GM11168 (cell line): ENCODE data around the gene SLC27A1.
"Not testable (repeated sequence)": the region's sequence is repeated elsewhere in the genome, so short reads cannot be mapped to it uniquely, and the experiment has no call there.

ENCODE experiments used
- in situ Hi-C: fragments of 300-500 bp; cut with MboI; formaldehyde crosslinking; loops from one replicate; pipeline ENCODE4 v1.12.0; 2022; ENCODE audit warnings: low sequenced_read_pairs; ENCODE audit not compliant: unreplicated experiment

The SLC27A1 gene

GRCh38 chr19:17455308-17456123, 14.8 kb upstream of the SLC27A1 start:
- in situ Hi-C loops: no loop called here

GRCh38 chr19:17456127-17456526, 14.2 kb upstream of the SLC27A1 start:
- in situ Hi-C loops: no loop called here

GRCh38 chr19:17457616-17458015, 12.7 kb upstream of the SLC27A1 start:
- in situ Hi-C loops: no loop called here

- in situ Hi-C loops: no loop called here
These were observed 11.4 kb upstream of the SLC27A1 start for GRCh38 chr19:17458970-17459369.

GRCh38 chr19:17460372-17461230, 9.7 kb upstream of the SLC27A1 start, which contains the start of gene NXNL1:
NXNL1 (minus strand) TSS chr19:17460926; CDS start chr19:17460869, 57 bp downstream.
- in situ Hi-C loops: no loop called here

GRCh38 chr19:17466487-17466850, 3.9 kb upstream of the SLC27A1 start:
- in situ Hi-C loops: no loop called here

GRCh38 chr19:17467471-17468301, 2.6 kb upstream of the SLC27A1 start:
- in situ Hi-C loops: no loop called here

- in situ Hi-C loops: no loop called here
These were observed 1.8 kb upstream of the SLC27A1 start for GRCh38 chr19:17468302-17469091.

- in situ Hi-C loops: no loop called here
These were observed 1.2 kb upstream of the SLC27A1 start for GRCh38 chr19:17469092-17469480.

- in situ Hi-C loops: no loop called here
These were observed 750 bp upstream of the SLC27A1 start for GRCh38 chr19:17469481-17470067.

- in situ Hi-C loops: no loop called here
These were observed 1.2 kb downstream of the SLC27A1 start for GRCh38 chr19:17471410-17472125.

GRCh38 chr19:17473041-17473440, 2.7 kb downstream of the SLC27A1 start:
- in situ Hi-C loops: no loop called here

GRCh38 chr19:17475011-17475540, 4.8 kb downstream of the SLC27A1 start:
- in situ Hi-C loops: not testable (repeated sequence)

GRCh38 chr19:17475541-17476115, 5.3 kb downstream of the SLC27A1 start:
- in situ Hi-C loops: no loop called here

- in situ Hi-C loops: no loop called here
These were observed 9.0 kb downstream of the SLC27A1 start for GRCh38 chr19:17479325-17479791.

- in situ Hi-C loops: no loop called here
These were observed 11.7 kb downstream of the SLC27A1 start for GRCh38 chr19:17481986-17482385.

GRCh38 chr19:17482877-17483604, 12.7 kb downstream of the SLC27A1 start:
- in situ Hi-C loops: no loop called here
